Kidney glomerular epithelial cell (primary cell): ENCODE data around the gene TNMD.

ENCODE experiments used
- DNase-seq: peaks from one replicate; lab custom pipeline; 2025; lab: John Stamatoyannopoulos, UW

Gene TNMD

GRCh38 chrX:100643956-100644860, 59.5 kb downstream of the TNMD start, which contains the start of gene SRPX2:
TSS of gene SRPX2 (plus strand) at chrX:100644199. CDS start at chrX:100646323, 2,124 bp downstream.
- peak; percentile 52 for DNase-seq

DNA sequence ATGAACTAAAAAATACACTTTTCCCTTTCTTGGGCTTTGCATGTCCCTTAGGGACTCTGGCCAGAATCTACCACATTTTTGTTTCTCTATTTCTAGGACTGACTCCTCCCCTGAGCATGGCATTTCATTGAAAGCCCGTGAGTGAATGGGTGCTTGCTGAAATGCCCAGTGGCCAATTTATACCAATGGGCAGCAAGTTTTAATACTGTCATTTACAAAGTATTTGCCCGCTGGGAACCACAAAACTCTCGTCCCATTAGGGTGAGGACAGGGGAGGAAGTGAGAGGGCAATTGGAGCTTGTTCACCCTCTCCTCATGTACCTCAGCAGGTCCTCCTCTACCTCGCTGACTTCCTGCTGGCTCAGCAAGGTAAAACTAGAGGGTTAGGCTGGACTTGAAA, 60.4 kb downstream of the TNMD start:
- DNase-seq: no peak

- DNase-seq: no peak
Measured at GRCh38 chrX:100647095-100647494, 62.4 kb downstream of the TNMD start.

GRCh38 chrX:100647739-100648138, 63.0 kb downstream of the TNMD start:
- DNase-seq: no peak

DNA sequence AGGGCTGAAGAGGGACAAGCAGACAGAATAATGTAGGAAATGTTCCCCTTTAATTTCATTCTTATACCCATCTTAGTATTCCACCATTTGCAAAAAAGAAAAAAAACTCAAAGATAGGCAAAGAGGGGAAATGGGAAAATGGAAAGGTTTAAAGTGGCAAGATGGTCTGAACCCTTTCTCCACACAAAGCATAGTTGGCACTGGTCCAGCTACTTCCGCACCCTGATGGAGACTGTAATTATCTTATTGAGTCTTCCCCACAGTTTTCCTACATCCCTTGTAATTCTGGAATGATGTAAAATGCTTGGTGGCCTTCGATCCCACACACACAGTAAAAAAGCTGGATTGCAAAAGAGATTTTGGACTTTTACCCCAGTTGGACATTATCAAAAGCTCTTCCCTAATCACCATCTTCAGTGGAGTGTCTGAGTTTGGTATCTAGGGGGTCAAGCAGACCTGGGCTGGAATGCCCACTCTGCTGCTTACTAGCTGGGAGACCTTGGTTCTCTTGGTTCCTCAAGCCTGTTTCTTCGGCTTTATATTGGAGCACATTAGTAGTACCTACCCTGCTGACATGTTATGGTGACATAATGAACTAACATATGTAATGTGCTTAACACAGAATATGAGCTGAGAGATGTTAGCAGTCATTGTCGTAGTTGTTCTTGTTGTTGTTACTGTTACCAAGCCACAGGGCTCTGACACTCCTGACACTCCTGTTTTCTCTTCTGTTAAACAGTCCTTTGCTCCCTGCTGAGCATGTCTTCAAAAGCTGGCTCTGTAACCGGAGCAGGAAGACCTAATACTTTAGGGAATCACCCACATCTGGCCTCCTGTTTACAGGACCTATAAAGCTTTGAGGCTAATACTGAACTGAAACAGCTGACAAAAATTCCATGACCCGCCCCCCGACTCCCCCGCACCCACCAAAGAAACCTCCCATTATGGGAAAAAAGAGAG, 64.0 kb downstream of the TNMD start:
- no peak for DNase-seq
